C1 segment of cervical spinal cord (tissue), 14 donors: ENCODE data around the gene SEMA3A.

Experiments
- DNase-seq, 14 donors: peaks; one replicate each; lab custom pipeline; 2025; lab: John Stamatoyannopoulos, UW

Gene SEMA3A

GRCh38 chr7:84111842-84112241 is 82.7 kb downstream of the SEMA3A start:
- no peak for DNase-seq

GRCh38 chr7:84110400-84110799 is 84.2 kb downstream of the SEMA3A start:
- no peak for DNase-seq

GRCh38 chr7:84108787-84109186 is 85.8 kb downstream of the SEMA3A start:
- no peak for DNase-seq

GRCh38 chr7:84108119-84108518 is 86.5 kb downstream of the SEMA3A start:
- DNase-seq = no peak

GRCh38 chr7:84107259-84107658 is 87.3 kb downstream of the SEMA3A start:
- DNase-seq = no peak

- DNase-seq = no peak
Measured at GRCh38 chr7:84106291-84106690, 88.3 kb downstream of the SEMA3A start.

GRCh38 chr7:84105586-84105985 is 89.0 kb downstream of the SEMA3A start:
- no peak for DNase-seq

- no peak for DNase-seq
Measured at GRCh38 chr7:84104826-84105225, 89.8 kb downstream of the SEMA3A start.

GRCh38 chr7:84102213-84102612 is 92.4 kb downstream of the SEMA3A start:
- no peak for DNase-seq

- DNase-seq = no peak
Measured at GRCh38 chr7:84100866-84101265, 93.7 kb downstream of the SEMA3A start.

GRCh38 chr7:84095971-84096370 is 98.6 kb downstream of the SEMA3A start:
- no peak for DNase-seq

GRCh38 chr7:84092207-84092606 is 102.4 kb downstream of the SEMA3A start:
- no peak for DNase-seq

- DNase-seq = no peak
Measured at GRCh38 chr7:84091318-84091717, 103.3 kb downstream of the SEMA3A start.

GRCh38 chr7:84088802-84089201 is 105.8 kb downstream of the SEMA3A start:
- no peak for DNase-seq

- no peak for DNase-seq
Measured at GRCh38 chr7:84085998-84086397, 108.6 kb downstream of the SEMA3A start.

GRCh38 chr7:84085147-84085546 is 109.4 kb downstream of the SEMA3A start:
- DNase-seq = no peak

GRCh38 chr7:84083846-84084245 is 110.7 kb downstream of the SEMA3A start:
- no peak for DNase-seq

GRCh38 chr7:84081973-84082522 is 112.5 kb downstream of the SEMA3A start:
- no peak for DNase-seq

GRCh38 chr7:84077336-84077735 is 117.3 kb downstream of the SEMA3A start:
- DNase-seq = no peak

GRCh38 chr7:84076219-84076618 is 118.4 kb downstream of the SEMA3A start:
- no peak for DNase-seq

- no peak for DNase-seq
Measured at GRCh38 chr7:84073186-84073875, 121.3 kb downstream of the SEMA3A start.

- DNase-seq = no peak
Measured at GRCh38 chr7:84070770-84071169, 123.8 kb downstream of the SEMA3A start.

GRCh38 chr7:84069999-84070500 is 124.5 kb downstream of the SEMA3A start:
- DNase-seq = no peak

GRCh38 chr7:84069033-84069432 is 125.6 kb downstream of the SEMA3A start:
- no peak for DNase-seq
